Measurements from ENCODE around the gene IGLL5.

The IGLL5 gene

GRCh38 chr22:22887621-22888503, at the start of gene IGLL5:
Gene IGLL5, plus strand, starts transcription at chr22:22887816. Its CDS starts 238 bp downstream, at chr22:22888054.
- no peak for DNase-seq (ENCODE audit: low read depth)

DNA sequence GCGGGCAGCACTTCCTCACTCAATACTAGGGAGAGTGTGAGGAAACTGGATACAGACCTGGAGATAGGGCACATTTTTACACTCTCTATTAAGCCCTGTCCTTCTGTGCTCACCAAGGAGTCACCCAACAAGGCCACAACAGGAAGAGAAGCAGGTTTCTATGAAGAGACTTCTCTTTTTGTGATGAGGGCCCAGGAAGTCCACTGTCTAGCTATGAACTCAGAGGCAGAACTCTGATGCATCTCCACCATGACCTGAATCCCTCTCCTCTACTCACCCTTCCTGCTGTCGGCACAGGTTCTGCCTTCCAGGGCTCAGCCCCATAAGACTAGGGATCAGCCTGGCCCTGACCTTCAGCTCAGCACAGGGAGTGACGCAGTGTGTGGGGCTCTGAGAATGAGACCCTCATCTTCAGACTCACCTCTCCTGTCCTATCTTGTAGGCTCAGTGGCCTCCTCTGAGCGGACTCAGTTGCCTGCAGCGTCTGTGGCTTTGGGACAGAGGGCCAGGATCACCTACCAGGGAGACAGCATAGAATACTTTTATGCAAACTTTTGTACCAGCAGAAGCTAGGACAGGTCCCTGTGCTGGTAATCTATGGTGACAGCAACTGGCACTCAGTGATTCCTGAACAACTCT, 49.3 kb upstream of the IGLL5 start:
- no peak for DNase-seq (ENCODE audit: low read depth)

DNA sequence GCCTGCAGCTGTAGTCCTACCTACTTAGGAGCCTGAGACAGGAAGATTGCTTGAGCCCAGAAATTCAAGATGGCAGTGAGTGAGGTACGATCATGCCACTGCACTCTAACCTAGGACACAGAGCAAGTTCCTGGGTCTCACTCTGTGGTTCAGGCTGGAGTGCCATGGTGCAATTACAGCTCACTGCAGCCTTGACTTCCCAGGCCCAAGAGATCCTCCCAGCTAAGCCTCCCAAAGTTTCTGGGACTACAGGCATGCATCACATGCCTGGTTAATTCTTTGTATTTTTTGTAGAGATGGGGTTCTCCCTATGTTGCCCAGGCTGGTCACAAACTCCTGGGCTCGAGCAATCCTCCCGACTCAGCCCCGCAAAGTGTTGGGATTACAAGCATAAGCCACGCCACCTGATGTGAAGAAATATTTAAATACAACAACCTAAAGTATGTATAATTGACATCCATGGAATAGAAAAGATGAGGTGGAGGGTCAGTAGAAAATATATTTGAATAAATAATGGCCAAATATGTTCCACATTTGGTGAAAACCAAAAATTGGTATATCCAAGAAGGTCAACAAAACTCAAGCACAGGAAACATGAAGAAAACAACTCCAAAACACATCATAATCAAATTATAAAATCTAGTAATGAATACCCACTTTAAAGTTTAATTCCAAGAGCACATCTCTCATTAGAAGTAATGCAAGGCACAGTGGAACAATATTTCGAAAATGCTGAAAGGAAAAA, 47.9 kb upstream of the IGLL5 start:
- DNase-seq (ENCODE audit: low read depth): no peak

- DNase-seq (ENCODE audit: low read depth): no peak
These were observed 46.8 kb upstream of the IGLL5 start for GRCh38 chr22:22840780-22841179.

DNA sequence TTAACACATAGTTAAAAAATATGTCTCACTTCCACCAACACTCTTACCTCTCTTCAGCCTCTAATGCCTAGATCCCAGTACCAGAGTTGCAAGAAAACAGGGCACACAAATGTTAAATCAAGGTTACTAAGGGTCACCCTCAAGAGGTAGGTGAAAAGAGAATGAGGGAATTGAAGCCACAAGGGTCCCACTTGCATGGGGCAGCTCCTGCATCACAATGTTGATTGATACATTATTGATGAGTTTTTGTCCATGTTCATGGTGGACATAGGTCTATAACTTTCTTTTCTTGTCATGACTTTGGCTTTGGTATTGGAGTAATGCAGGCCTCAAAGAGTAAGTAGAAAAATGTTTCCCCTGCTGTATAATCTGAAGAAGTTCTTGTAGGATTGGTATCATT, 46.0 kb upstream of the IGLL5 start:
- no peak for DNase-seq (ENCODE audit: low read depth)

GRCh38 chr22:22842085-22842484, 45.5 kb upstream of the IGLL5 start:
- no peak for DNase-seq (ENCODE audit: low read depth)

DNA sequence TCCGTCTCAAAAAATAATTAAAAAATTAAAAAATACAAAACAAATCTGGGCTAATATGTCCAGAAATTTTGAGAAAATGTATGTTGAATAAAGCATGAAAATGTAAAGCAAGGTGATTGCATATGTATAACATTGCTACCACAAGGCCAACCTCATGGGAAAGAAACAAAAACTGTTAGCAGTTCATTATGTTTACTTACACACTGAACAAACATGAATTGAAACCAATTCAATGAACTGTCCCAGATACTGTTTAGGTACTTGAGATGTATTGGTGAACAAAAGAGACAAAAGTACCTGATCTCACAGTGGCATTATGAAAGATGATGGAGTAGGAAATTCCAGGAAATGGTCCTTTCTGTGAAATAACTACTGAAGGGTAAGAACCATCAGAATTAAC, 43.8 kb upstream of the IGLL5 start:
- no peak for DNase-seq (ENCODE audit: low read depth)

DNA sequence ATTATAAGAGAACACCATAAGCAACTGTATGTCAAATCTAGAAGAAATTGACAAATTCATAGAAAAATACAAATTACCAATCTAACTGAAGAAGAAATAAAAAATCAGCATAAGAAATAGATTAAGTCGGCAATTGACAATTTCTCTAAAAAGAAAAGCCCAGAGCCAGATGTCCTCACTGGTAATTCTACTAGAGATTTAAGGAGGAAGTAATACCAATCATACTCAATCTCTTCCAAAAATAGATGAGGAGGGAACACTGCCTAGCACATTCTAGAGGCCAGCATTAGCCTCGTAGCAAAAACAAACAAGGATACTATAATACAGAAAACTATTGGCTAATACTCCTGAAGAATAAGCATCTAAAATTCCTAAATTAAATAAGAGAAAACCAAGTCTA, 40.4 kb upstream of the IGLL5 start:
- DNase-seq (ENCODE audit: low read depth): no peak

GRCh38 chr22:22848364-22848866, 39.2 kb upstream of the IGLL5 start:
- no peak for DNase-seq (ENCODE audit: low read depth)

DNA sequence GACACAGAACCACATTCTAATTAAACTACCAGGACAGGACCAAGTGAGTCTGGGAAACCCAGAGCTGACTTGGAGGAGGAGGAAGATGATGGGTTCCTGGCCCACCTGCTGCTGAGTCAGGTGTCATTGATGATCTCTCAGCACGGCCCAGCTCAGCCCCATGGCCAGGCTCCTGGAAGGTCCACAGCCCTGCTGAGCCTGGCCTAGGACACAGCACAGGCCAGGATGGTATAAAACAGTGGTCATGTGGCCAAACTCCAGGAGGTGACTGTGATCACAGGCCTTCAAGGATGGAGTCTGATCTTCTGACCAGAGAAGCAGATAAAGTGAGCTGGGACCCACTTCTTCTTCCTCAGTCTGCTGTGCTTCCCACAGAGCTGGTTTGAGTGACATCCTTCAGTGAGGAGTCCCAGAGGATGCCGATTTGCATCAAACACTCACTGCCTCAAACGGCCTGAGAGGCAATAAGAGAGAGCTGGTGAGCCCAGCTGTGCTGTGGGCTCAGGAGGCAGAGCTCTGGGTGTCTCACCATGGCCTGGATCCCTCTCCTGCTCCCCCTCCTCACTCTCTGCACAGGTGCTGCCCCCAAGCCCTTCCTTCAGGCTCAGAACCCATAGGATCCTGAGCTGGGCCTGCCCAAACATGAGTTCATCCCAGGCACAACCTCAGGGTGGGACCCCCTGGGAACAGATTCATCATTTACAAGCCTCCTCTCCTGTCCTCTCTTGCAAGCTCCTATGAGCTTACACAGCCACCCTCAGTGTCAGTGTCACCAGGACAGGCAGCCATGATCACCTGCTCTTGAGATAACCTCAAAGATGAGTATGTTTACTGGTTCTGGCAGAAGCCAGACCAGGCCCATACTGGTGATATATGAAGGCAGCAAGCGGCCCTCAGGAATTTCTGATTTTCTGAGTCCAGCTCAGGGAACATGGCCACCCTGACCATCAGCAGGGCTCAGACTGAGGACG, 37.7 kb upstream of the IGLL5 start:
- DNase-seq (ENCODE audit: low read depth): no peak

DNA sequence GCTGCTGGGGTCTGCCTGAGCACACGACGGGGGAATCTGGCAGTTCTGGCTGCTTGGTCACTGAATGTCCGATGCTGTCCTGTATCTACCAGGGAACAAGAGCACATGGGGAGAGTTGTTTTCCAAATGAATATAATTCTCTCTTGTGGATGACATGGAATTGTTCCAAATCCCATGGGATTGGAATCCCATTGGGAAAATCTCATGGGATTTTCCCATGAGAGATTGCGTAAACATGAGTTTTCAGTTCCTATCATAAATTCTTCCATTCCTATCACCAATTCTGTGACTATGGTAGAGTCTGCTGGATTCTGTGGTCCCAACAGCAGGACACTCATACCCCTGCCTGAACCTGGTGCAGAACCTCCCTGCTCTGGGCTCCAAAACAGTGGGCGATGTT, 35.6 kb upstream of the IGLL5 start:
- DNase-seq (ENCODE audit: low read depth): no peak

DNA sequence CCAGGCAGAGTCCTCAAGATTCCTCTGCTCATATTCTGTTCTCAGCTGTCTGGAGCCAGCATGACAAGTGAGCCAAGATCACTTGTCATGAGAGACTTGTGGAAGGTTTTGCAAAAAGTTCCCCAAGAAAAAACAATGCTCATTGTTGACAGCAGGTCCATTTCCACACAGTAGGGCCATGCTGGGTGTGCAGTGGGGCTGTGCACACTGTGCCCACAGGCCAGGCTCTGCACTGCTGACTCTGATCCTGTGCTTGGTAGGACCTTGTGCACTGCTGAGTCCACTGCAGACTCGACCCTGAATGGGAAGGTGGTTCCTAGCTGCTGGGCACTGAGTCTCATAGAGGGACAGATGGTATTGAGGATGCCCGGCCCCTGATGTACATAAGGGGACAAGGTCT, 33.9 kb upstream of the IGLL5 start:
- no peak for DNase-seq (ENCODE audit: low read depth)

DNA sequence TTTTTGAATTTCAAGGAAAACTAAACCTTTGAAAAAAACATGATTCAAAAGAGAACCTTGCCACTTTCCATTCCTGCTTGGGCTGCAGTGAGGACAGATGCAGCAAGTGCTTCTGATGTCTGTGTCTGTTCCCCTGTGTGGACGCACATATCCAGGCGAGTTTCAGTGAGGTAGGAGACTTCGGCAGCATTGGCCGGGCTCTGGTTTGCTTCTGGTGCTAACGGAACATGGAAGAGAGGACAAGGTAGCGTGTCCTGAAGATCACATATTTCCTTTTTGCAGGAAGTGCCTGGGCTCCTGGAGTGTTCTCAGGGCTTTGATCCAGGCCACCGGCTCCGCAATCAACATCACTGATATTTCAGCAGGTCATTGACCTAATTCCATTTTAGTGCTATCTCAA, 33.1 kb upstream of the IGLL5 start:
- no peak for DNase-seq (ENCODE audit: low read depth)

GRCh38 chr22:22855085-22855484, 32.5 kb upstream of the IGLL5 start:
- DNase-seq (ENCODE audit: low read depth): no peak

DNA sequence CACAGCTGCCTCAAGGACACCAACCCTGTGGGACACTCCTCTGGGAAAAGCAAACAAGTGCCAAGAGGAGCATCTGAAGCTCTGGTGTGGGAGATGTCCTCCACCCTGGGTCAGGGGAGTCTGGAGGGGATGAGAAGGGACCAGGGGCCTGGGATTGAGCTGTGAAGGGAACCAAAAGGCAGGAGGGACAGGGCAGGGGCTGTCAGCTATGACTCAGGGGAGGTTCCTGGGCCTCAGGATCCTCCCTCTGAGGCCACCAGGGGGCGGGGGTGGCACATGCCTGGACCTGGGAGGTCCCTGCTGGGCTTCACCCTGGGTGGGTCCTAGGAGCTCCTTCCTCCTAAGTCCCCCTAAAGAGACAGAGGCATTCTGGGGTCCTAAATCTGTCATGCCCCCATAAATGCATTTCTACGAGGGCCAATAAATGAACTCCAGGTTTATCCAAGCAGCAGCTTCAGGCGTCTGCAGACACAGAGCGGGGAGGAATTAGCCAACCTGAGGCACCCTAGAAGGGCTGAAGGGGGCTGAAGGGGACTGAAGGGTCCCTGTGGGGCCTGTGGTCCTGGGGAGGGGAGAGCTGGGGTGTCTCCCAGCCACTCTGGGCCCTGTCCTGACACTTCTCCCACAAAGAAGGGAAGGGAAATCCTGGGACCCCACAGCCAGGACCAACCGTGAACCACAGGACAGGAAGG, 31.9 kb upstream of the IGLL5 start:
- DNase-seq (ENCODE audit: low read depth): no peak

GRCh38 chr22:22856364-22856763, 31.3 kb upstream of the IGLL5 start:
- no peak for DNase-seq (ENCODE audit: low read depth)

DNA sequence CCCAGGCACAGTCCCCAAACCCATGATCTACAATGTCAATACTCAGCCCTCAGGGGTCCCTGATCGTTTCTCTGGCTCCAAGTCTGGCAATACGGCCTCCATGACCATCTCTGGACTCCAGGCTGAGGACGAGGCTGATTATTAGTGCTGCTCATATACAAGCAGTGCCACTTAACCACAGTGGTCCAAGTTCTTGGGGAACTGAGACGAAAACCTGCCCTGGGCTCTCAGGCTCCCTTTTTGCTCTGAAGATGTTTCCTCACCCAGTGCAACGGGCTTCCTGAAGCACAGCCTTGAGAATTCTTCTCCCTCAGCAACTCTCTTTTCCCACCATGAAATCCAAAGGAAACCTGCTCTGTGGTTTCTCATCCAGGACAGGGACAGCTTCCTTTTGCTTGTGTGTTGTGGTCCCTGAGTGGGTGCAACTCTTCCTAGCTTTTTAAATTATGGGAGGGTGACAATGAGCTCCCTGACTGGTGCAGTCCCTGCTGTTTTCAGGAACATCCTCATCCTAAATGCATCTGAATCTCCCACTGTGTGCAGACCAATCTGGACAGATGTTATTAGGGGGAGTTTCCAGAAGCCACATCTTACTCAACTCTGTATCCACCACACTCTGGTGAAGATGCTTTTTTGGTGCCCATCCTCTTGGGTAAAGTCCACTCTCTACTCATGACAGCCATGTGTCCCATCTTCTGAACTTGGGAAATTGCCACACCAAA, 30.6 kb upstream of the IGLL5 start:
- DNase-seq (ENCODE audit: low read depth): no peak

DNA sequence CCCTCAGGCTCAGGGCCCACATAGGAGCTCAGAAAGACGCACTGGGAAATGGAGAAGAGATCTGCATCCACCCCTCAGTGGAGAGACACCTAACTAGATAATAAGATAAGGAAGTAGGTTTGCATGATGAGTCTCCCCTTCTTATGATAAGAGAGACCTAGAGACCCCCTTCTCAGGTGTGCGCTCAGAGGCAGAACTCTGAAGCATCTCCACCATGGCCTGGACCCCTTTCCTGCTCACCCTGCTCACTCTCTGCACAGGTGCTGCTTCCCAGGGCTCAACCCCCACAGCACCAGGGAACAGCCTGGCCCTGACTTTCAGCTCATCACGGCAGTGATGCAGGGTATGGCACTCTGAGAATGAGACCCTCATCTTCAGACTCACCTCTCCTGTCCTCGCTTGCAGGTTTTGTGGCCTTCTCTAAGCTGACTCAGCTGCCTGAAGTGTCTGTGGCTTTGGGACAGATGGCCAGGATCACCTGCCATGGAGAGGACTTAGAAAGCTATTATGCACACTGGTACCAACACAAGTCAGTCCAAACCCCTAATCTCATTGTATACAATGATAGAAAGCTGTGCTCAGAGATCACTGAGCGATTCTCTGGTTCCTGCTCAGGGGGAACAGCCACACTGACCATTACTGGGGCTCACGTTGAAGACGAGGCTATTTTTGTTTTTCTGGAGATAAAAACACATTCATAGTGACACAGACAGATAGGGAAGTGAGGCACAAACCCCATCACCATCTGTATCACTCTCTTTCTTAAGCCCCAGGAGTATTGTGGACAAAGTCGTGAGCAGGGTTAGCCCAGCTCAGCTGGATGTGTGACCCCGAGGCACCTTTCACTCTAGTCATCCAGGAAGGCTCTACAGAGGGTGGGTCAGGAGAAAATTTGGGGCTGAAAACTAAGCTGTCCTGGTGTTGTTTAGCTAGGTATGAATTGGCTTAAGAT, 29.7 kb upstream of the IGLL5 start:
- no peak for DNase-seq (ENCODE audit: low read depth)

DNA sequence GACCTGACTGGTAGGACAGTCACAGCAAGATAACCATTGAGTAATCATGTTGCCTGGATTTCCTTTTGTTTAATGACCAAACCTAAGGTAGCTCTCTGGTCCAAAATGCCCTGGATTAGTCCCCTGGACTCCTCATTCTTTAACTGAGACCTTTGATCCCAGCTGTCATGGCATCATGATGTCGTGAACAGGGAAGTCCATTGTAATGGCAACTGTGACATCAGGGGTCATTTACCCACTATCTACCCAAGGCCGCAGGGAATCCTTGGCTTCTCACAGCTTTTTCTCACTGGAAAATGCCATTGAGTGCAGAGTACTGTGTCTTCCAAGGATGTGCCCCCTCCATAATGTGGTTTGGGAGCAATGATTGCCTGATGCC, 29.1 kb upstream of the IGLL5 start:
- no peak for DNase-seq (ENCODE audit: low read depth)
